Measurements from ENCODE around the gene RUBCN.

The RUBCN gene

GRCh38 chr3:197736491-197737318 lies at the start of gene RUBCN:
Gene RUBCN (minus strand): TSS chr3:197736904. CDS start chr3:197736719, 185 bp downstream.
- intact Hi-C loops (cut with DNase I): loop anchor here (1.0 kb wide), 1 partner anchor 14 kb away; no protein-coding TSS in a partner anchor
- DNase-seq: peak; percentile 93 to 99 (median 96)

GRCh38 chr3:197784019-197784585 lies 47.4 kb upstream of the RUBCN start:
- DNase-seq: no peak
- intact Hi-C loops (cut with DNase I): no loop called here

- intact Hi-C loops (cut with DNase I): no loop called here
- DNase-seq: no peak
Measured at GRCh38 chr3:197782230-197782629, 45.5 kb upstream of the RUBCN start.

- intact Hi-C loops (cut with DNase I): no loop called here
- DNase-seq: no peak
Measured at GRCh38 chr3:197775317-197775716, 38.6 kb upstream of the RUBCN start.

- intact Hi-C loops (cut with DNase I): no loop called here
- no peak for DNase-seq
Measured at GRCh38 chr3:197761784-197762183, 25.1 kb upstream of the RUBCN start.

GRCh38 chr3:197758512-197758911 lies 21.8 kb upstream of the RUBCN start:
- intact Hi-C loops (cut with DNase I): no loop called here
- no peak for DNase-seq

GRCh38 chr3:197756704-197757103 lies 20.0 kb upstream of the RUBCN start:
- no peak for DNase-seq
- intact Hi-C loops (cut with DNase I): no loop called here

- intact Hi-C loops (cut with DNase I): loop anchor here (5.0 kb wide), 1 partner anchor 39 kb away; the partner anchor contains the start of gene LRCH3
- DNase-seq: no peak
Measured at GRCh38 chr3:197753263-197753662, 16.6 kb upstream of the RUBCN start.

GRCh38 chr3:197752107-197752506 lies 15.4 kb upstream of the RUBCN start:
- DNase-seq: no peak
- intact Hi-C loops (cut with DNase I): loop anchor here (5.0 kb wide), 1 partner anchor 40 kb away; the partner anchor contains the start of gene LRCH3

GRCh38 chr3:197750858-197751737 lies 14.4 kb upstream of the RUBCN start:
- intact Hi-C loops (cut with DNase I): loop anchor here (1.0 to 5.0 kb wide), 2 partner anchors 14 to 41 kb away; partner anchors contain the start of gene LRCH3
- peak in 8 of 10 donors; percentile 15 to 89 (median 30) for DNase-seq

GRCh38 chr3:197750396-197750831 lies 13.7 kb upstream of the RUBCN start:
- peak in 9 of 10 donors; percentile 23 to 94 (median 55) for DNase-seq
- intact Hi-C loops (cut with DNase I): loop anchor here (1.0 to 5.0 kb wide), 2 partner anchors 13 to 42 kb away; partner anchors contain the start of gene LRCH3

- DNase-seq: peak; percentile 85 to 99 (median 94)
- intact Hi-C loops (cut with DNase I): loop anchor here (1.0 to 5.0 kb wide), 2 partner anchors 12 to 43 kb away; partner anchors contain the start of gene LRCH3
Measured at GRCh38 chr3:197749601-197750395, 13.1 kb upstream of the RUBCN start, which contains the start of gene FYTTD1. Gene FYTTD1 (plus strand): TSS chr3:197749883. CDS start chr3:197749972, 89 bp downstream.

- intact Hi-C loops (cut with DNase I): no loop called here
- DNase-seq: peak in 3 of 10 donors; percentile 62 to 93 (median 67)
Measured at GRCh38 chr3:197749315-197749600, 12.6 kb upstream of the RUBCN start.

GRCh38 chr3:197748597-197749314 lies 12.1 kb upstream of the RUBCN start:
- intact Hi-C loops (cut with DNase I): no loop called here
- no peak for DNase-seq

- no peak for DNase-seq
- intact Hi-C loops (cut with DNase I): no loop called here
Measured at GRCh38 chr3:197746801-197747237, 10.1 kb upstream of the RUBCN start.

GRCh38 chr3:197746209-197746608 lies 9.5 kb upstream of the RUBCN start:
- no peak for DNase-seq

GRCh38 chr3:197742787-197743186 lies 6.1 kb upstream of the RUBCN start:
- intact Hi-C loops (cut with DNase I): no loop called here
- DNase-seq: no peak

More at GRCh38 chr3:197746209-197746608, 9.5 kb upstream of the RUBCN start:
- intact Hi-C loops (cut with DNase I): no loop called here

- DNase-seq: no peak
- intact Hi-C loops (cut with DNase I): loop anchor here (1.0 kb wide), 1 partner anchor 12 kb away; no protein-coding TSS in a partner anchor
Measured at GRCh38 chr3:197737749-197738462, 1.2 kb upstream of the RUBCN start.
